ENCODE measurements around the gene ZSCAN12. TPM values are rescaled to one million over a fixed set of nuclear protein-coding genes. Genes with fewer than 3 reads are reported as not detected.
A peak's percentile ranks its signal among the peaks of the same experiment; 100 is the strongest.

Gene ZSCAN12
- total RNA-seq, 1 donor from 2014 or later: 17.5 TPM

GRCh38 chr6:28357036-28357435 is 42.5 kb downstream of the ZSCAN12 start:
- no peak for DNase-seq (ENCODE audit: low spot score, unreplicated experiment)
- Mint-ChIP-seq H3K27ac (no peak overlapping the region), H3K4me1 (ENCODE audit: low read depth) (peaks cover 10% of the 10 kb centered on the region), H3K4me3 (ENCODE audit: low read depth) (no peak overlapping the region), H3K27me3 (no peaks in the 10 kb centered on the region), H3K9me3 (ENCODE audit: low read depth) (no peaks in the 10 kb centered on the region), H3K36me3 (ENCODE audit: insufficient read depth) (peaks cover 9% of the 10 kb centered on the region)
- no peak for TF ChIP-seq CTCF (IDR thresholded peaks at IDR 0.05; ENCODE audit: unreplicated experiment)

- TF ChIP-seq CTCF (IDR thresholded peaks at IDR 0.05; ENCODE audit: unreplicated experiment): no peak
- no peak for DNase-seq (ENCODE audit: low spot score, unreplicated experiment)
- Mint-ChIP-seq H3K9me3 (ENCODE audit: low read depth) (no peaks in the 10 kb centered on the region), H3K27me3 (no peaks in the 10 kb centered on the region), H3K27ac (no peak overlapping the region), H3K4me1 (ENCODE audit: low read depth) (peaks cover 12% of the 10 kb centered on the region), H3K4me3 (ENCODE audit: low read depth) (no peak overlapping the region), H3K36me3 (ENCODE audit: insufficient read depth) (peaks cover 10% of the 10 kb centered on the region)
These were observed 42.9 kb downstream of the ZSCAN12 start for GRCh38 chr6:28356666-28357020.

- peaks cover 19% of the 10 kb centered on the region for H3K4me1 Mint-ChIP-seq (ENCODE audit: low read depth)
- no peaks in the 10 kb centered on the region for H3K9me3 Mint-ChIP-seq (ENCODE audit: low read depth)
- peak; percentile 46 for DNase-seq (ENCODE audit: low spot score, unreplicated experiment)
- H3K36me3 Mint-ChIP-seq (ENCODE audit: insufficient read depth): peaks cover 10% of the 10 kb centered on the region
- H3K27me3 Mint-ChIP-seq: no peaks in the 10 kb centered on the region
- H3K4me3 Mint-ChIP-seq (ENCODE audit: low read depth): peak overlapping the region; percentile 77
- peak overlapping the region; percentile 95 for H3K27ac Mint-ChIP-seq
- peak; percentile 69 for TF ChIP-seq CTCF (IDR thresholded peaks at IDR 0.05; ENCODE audit: unreplicated experiment)
These were observed 43.5 kb downstream of the ZSCAN12 start for GRCh38 chr6:28355743-28356665.

- no peaks in the 10 kb centered on the region for H3K27me3 Mint-ChIP-seq
- peak overlapping the region; percentile 95 for H3K27ac Mint-ChIP-seq
- no peaks in the 10 kb centered on the region for H3K9me3 Mint-ChIP-seq (ENCODE audit: low read depth)
- TF ChIP-seq CTCF (IDR thresholded peaks at IDR 0.05; ENCODE audit: unreplicated experiment): no peak
- peak overlapping the region; percentile 77 for H3K4me3 Mint-ChIP-seq (ENCODE audit: low read depth)
- peaks cover 10% of the 10 kb centered on the region for H3K36me3 Mint-ChIP-seq (ENCODE audit: insufficient read depth)
- no peak for DNase-seq (ENCODE audit: low spot score, unreplicated experiment)
- H3K4me1 Mint-ChIP-seq (ENCODE audit: low read depth): peaks cover 26% of the 10 kb centered on the region
These were observed 44.6 kb downstream of the ZSCAN12 start for GRCh38 chr6:28354688-28355554.

GRCh38 chr6:28353981-28354676 is 45.4 kb downstream of the ZSCAN12 start:
- peaks cover 27% of the 10 kb centered on the region for H3K4me1 Mint-ChIP-seq (ENCODE audit: low read depth)
- no peaks in the 10 kb centered on the region for H3K9me3 Mint-ChIP-seq (ENCODE audit: low read depth)
- no peak overlapping the region for H3K4me3 Mint-ChIP-seq (ENCODE audit: low read depth)
- no peak for TF ChIP-seq CTCF (IDR thresholded peaks at IDR 0.05; ENCODE audit: unreplicated experiment)
- no peak overlapping the region for H3K27ac Mint-ChIP-seq
- peaks cover 7% of the 10 kb centered on the region for H3K36me3 Mint-ChIP-seq (ENCODE audit: insufficient read depth)
- no peak for DNase-seq (ENCODE audit: low spot score, unreplicated experiment)
- H3K27me3 Mint-ChIP-seq: no peaks in the 10 kb centered on the region
